ENCODE results near the gene TYMP.

DNA sequence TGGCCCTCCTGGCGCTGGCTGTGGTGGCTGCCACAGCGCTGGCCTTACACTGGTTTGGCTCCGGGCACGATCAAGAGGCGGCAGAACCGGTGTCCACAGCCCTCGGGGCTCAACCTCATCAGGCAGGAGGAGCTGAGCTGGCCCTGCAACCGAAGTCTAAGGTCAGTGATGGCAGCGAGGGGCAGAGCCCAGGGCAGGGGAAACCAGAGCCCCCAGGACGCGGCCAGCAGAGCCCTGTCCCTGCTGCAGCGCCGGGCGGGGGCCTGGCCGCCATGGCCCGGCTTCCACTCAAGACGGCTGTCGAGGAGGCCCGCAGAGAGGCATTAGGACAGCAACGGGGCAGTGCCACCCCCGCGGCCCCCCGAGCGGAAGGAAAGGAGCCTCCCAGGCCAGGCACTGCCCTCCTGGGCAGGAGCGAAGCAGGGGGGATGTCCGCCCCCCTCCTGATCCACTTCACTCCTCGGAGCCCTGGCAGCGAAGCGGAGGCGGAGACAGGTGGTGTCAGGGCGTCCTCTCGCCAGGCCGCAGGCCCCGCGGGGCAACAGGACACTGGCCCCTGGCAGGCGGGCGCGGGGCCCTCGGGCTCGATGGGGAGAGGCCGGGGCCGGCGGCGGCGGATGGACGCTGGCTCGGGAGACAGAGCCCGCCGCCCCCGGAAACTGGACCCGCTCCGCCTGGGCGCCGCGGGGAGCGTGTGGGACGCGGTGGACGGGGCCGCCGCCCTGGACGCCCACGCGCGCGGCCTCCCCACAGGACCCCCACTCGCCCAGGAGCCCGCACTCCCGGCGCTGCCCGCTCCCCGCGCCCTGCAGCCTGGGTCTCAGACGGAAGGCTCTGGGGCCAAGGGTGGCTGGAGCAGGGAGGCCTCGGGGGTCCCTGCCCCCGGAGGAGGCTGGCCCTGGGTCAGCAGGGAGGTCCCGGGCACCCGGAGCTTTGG, 16.8 kb upstream of the TYMP start:
- TF ChIP-seq, protein P1, sequence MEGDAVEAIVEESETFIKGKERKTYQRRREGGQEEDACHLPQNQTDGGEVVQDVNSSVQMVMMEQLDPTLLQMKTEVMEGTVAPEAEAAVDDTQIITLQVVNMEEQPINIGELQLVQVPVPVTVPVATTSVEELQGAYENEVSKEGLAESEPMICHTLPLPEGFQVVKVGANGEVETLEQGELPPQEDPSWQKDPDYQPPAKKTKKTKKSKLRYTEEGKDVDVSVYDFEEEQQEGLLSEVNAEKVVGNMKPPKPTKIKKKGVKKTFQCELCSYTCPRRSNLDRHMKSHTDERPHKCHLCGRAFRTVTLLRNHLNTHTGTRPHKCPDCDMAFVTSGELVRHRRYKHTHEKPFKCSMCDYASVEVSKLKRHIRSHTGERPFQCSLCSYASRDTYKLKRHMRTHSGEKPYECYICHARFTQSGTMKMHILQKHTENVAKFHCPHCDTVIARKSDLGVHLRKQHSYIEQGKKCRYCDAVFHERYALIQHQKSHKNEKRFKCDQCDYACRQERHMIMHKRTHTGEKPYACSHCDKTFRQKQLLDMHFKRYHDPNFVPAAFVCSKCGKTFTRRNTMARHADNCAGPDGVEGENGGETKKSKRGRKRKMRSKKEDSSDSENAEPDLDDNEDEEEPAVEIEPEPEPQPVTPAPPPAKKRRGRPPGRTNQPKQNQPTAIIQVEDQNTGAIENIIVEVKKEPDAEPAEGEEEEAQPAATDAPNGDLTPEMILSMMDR (IDR thresholded peaks at IDR 0.05), result no peak
- no peak for TF ChIP-seq POLR2A (IDR thresholded peaks at IDR 0.05)
